GM20431 (cell line): Measurements from ENCODE around the gene LMF1.
"Not testable (repeated sequence)": the region's sequence is repeated elsewhere in the genome, so short reads cannot be mapped to it uniquely, and the experiment has no call there.

Source experiments
- in situ Hi-C: fragments of 300-500 bp; cut with MseI, MboI; formaldehyde crosslinking; loops from one replicate; pipeline ENCODE4 v1.15.0; 2020; ENCODE audit warnings: low sequenced_read_pairs; ENCODE audit not compliant: unreplicated experiment

Gene LMF1

GRCh38 chr16:973366-973765, 2.6 kb upstream of the LMF1 start:
- in situ Hi-C loops: no loop called here

GRCh38 chr16:972316-973002, 1.7 kb upstream of the LMF1 start:
- in situ Hi-C loops: no loop called here

DNA sequence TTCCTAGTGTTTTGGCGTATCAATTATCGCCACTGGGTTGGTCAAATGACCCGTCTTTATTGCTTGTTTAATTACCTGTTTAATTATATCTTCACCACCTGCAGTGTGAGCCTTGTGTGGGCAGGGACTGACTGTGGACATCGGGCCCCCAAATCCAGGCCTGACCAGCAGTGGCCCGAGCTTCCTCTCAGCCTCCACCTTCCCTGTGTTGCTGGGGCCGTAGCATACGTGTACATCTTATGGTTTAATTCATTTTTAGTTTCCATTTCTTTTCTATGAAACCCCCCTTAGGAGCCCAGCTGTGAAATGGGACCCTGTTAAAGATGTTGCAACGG, 1.2 kb upstream of the LMF1 start:
- in situ Hi-C loops: no loop called here

DNA sequence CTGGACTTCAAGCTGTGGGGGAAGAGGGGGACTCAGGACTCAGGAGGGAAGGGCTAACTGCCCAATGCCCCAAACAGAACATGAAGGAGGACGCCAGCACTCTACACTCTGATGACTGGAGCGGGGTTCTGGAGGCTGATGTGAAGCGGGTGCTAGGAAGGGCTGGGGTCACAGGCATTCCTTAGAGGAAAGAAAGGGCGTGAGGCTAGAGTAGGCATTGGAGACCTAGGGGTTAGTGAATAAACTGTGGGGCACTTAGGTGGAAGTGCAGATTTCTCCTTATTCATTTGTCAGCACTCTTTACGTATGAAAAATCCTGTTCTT, 760 bp upstream of the LMF1 start:
- in situ Hi-C loops: no loop called here

GRCh38 chr16:970386-970765, 408 bp downstream of the LMF1 start:
- in situ Hi-C loops: no loop called here

GRCh38 chr16:969508-970385, 1.0 kb downstream of the LMF1 start:
- in situ Hi-C loops: no loop called here

- in situ Hi-C loops: no loop called here
Observed at GRCh38 chr16:968620-969019, 2.2 kb downstream of the LMF1 start.

DNA sequence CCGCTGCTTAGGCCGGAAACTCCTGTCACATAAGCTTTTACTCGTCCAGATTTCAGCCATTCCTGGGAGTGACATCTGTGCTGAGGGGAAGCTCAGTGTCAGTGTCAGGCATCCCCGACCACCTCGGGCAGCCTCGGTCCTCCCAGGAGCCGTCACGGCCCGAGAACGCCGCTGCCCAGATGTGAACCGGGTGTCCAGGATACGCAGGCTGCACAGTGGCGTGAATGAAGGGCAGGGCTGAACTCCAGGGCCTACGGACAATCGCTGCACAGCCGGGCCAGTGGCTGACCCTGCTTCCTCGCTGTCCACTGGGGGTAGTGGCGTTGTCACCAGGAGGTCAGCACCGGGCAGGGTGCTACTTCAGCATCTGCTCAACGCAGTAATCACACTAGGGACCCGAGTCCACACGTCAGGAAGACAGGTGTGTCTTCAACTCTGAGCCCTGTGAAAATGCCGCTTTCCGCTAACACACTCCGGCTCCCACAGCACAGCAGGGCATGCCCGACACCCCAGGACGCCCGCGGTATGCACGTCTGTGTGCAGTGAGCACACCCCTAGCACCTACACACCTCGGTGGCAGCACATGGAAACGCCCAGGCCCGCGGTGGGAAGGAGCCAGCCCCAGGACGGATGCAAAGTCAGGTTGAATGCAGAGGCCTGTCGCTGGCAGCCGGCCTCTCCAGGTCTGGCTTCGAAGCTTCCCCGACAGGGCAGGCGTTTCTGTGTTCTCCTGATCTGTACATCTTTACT, 3.1 kb downstream of the LMF1 start:
- in situ Hi-C loops: no loop called here

DNA sequence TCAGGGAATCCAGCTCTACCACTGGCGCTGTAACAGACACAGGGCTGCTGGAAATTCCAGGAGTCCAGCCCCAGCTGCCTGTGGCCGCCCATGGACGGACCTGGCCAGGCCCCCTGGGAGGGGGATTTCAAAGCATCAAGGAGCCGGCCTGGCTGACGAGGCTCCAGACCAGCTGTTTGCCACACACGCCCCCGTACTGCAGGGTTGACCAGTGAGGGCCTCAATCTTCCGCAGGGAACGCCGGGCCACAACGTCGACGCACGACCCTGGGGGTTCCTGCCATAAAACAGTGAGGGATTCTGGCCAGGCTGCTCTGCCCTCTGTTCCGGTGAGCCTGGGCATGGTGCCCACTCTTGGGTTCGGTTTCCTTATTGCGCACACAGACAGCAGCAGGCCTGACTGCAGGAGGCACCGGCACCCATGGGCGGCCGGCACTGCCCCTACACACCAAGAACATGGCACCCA, 3.7 kb downstream of the LMF1 start:
- in situ Hi-C loops: no loop called here

DNA sequence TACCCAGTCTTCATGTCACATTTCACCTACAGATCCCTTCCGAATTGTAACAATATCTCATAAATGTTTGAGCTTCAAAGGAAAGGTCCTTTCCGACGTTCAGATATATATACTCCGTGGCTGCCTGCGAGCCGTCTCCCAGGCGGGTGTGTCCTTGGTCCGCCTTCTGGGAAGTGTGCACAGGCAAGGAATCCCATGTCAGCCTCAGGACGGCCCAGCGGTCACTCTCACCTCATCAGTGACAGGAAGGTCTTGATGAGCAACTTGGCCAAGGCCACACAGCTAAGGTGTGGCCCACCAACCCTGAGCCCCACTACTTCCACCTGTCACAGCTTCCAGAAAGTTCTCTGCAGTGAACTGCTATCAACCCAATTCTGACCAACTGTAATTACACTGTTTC, 4.3 kb downstream of the LMF1 start:
- in situ Hi-C loops: no loop called here

- in situ Hi-C loops: no loop called here
Observed at GRCh38 chr16:966035-966434, 4.7 kb downstream of the LMF1 start.

DNA sequence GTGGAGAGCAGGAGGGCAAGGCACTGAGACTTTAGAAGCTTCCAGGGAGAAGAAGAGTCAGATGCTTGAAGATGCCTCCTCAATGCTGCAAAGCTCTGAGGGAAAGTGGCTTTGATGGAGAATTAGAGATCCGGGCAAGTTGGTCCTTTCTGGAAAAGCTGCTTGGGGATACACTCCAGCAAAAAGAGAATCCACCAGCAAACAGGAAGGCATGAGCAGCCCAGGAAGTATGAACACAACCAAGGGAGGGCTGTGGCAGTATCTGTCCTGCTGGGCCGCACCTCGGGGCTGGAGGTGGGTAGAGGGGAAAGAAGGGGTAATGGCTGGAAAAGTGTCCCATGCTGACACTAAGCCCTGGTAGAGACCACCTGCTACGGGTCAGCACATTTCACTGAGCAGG, 5.3 kb downstream of the LMF1 start:
- in situ Hi-C loops: no loop called here

DNA sequence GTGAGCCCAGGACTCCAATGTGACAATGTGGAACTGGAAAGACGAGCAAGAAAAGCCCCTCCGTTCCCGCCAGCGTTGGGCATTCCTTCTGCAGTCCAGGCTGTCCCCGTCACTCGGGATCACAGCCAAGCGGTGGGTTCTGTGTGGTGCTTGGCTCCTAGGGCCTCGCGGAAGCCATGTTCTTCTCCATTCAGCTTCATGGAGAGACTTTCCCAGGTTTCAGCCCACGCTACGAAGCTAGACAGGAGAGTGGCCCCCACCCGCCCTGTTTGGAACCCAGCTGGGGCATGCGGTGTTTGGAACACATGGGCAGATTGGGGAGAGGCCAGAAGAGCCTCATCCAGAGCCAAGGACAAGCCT, 5.8 kb downstream of the LMF1 start:
- in situ Hi-C loops: no loop called here

GRCh38 chr16:964356-965035, 6.3 kb downstream of the LMF1 start:
- in situ Hi-C loops: no loop called here

- in situ Hi-C loops: no loop called here
Observed at GRCh38 chr16:963913-964312, 6.9 kb downstream of the LMF1 start.

- in situ Hi-C loops: no loop called here
Observed at GRCh38 chr16:962901-963814, 7.6 kb downstream of the LMF1 start.

GRCh38 chr16:962366-962765, 8.4 kb downstream of the LMF1 start:
- in situ Hi-C loops: no loop called here

- in situ Hi-C loops: no loop called here
Observed at GRCh38 chr16:959232-960040, 11.3 kb downstream of the LMF1 start.

DNA sequence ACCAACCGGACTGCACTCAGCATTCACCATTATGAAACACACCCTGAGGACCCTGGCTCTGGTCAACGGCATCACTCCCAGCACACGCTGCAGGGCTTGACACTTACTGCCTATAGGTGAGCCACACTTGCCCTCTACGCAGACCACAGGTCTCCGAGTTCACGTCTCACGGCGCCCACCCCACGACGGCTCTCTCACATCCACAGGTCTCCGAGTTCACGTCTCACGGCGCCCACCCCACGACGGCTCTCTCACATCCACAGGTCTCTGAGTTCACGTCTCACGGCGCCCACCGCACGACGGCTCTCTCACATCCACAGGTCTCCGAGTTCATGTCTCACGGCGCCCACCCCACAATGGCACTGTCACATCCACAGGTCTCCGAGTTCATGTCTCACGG, 15.0 kb downstream of the LMF1 start:
- in situ Hi-C loops: not testable (repeated sequence)
